K562 (cell line): ENCODE measurements around the gene MUC3A. TPM values are rescaled to one million over a fixed set of nuclear protein-coding genes. Genes with fewer than 3 reads are reported as not detected.
"Not testable (repeated sequence)": the region's sequence is repeated elsewhere in the genome, so short reads cannot be mapped to it uniquely, and the experiment has no call there.

ENCODE experiments used
- ATAC-seq: fragments of 200-7000 bp; cut with Tn5 transposase; 3 replicates; pipeline ENCODE4 v1.9.1; 2020; ENCODE audit warnings: moderate library complexity
- BruUV-seq: library from RNA; stranded (reverse); fragments of 400-500 nt; replicated peaks from 2 replicates; lab custom pipeline; 2021; lab: Mats Ljungman, UMichigan
- CTCF ChIA-PET: fragments of 300-600 bp; formaldehyde crosslinking; extraction: SDS; loops from one replicate; lab custom pipeline; 2021; ENCODE audit warnings: low intra/inter-chr PET ratio; lab: Yijun Ruan, JAX
- POLR2A ChIA-PET: fragments of 300-600, 350-650 bp; sonication (Branson Sonifier 250); formaldehyde crosslinking; extraction: SDS; loops from one replicate; lab custom pipeline; 2021; ENCODE audit warnings: antibody characterized with exemption, inconsistent platforms; lab: Yijun Ruan, JAX
- DNase-seq, 4 experiments: peaks; one replicate each; pipeline versions ENCODE4 v3.0.0 to v3.0.0-alpha.2; 2011 to 2018; ENCODE audit warnings: low spot score in 3 of 4, mixed read lengths in 3 of 4; ENCODE audit errors: extremely low read depth in 1 of 4
- FAIRE-seq: peaks from 2 replicates; lab custom pipeline; 2011; peaks lifted over from hg19 to GRCh38; lab: Jason Lieb, UNC
- H2AFZ ChIP-seq: 2 replicates; pipeline ENCODE4 v1.6.0; 2011; ENCODE audit warnings: low read depth, low read length, control low read depth, inconsistent platforms
- H3K27ac ChIP-seq: fragments of 200-600 bp; 3 replicates; pipeline ENCODE4 v1.8.0; 2011; ENCODE audit warnings: low read depth, mild to moderate bottlenecking, control low read depth, inconsistent platforms, low read length, moderate library complexity, mixed read lengths; ENCODE audit errors: extremely low read depth
- H3K27me3 ChIP-seq, 2 experiments: fragments of 300-600 bp in 1 of 2; 2 replicates in 1 of 2; 3 replicates in 1 of 2; pipeline versions ENCODE4 v1.6.0 to v1.8.0; 2011; ENCODE audit warnings: inconsistent platforms in 2 of 2, low read length in 2 of 2, mild to moderate bottlenecking in 1 of 2, mixed read lengths in 1 of 2, moderate library complexity in 1 of 2; ENCODE audit not compliant: control insufficient read depth in 2 of 2, insufficient read depth in 2 of 2
- H3K36me3 ChIP-seq: fragments of 300-600 bp; 3 replicates; pipeline ENCODE4 v1.8.0; 2011; ENCODE audit warnings: mild to moderate bottlenecking, low read length, inconsistent platforms; ENCODE audit not compliant: control insufficient read depth, insufficient read depth
- H3K4me1 ChIP-seq, 2 experiments: fragments of 200-600 bp in 1 of 2; replicated peaks in 1 of 2; 2 replicates in 1 of 2; 3 replicates in 1 of 2; pipeline versions ENCODE4 v1.5.1 to v1.8.0; 2011; ENCODE audit warnings: inconsistent platforms in 2 of 2, low read length in 2 of 2, mild to moderate bottlenecking in 1 of 2, mixed read lengths in 1 of 2, moderate library complexity in 1 of 2; ENCODE audit not compliant: control insufficient read depth in 2 of 2, insufficient read depth in 2 of 2
- H3K4me2 ChIP-seq: 2 replicates; pipeline ENCODE4 v1.6.1; 2011; ENCODE audit warnings: low read length, control low read depth, inconsistent platforms, mixed read lengths; ENCODE audit not compliant: insufficient read depth
- H3K4me3 ChIP-seq: fragments of 200-600 bp; sonication (generic), shearing (Covaris generic); 2 replicates; pipeline ENCODE4 v1.5.1; 2016; ENCODE audit warnings: control low read depth, inconsistent platforms
- H3K79me2 ChIP-seq: fragments of 200-600 bp; 3 replicates; pipeline ENCODE4 v1.8.0; 2011; ENCODE audit warnings: low read length, inconsistent platforms; ENCODE audit not compliant: control insufficient read depth, insufficient read depth
- H3K9ac ChIP-seq, 2 experiments: 2 replicates each; pipeline versions ENCODE4 v1.6.0 to v1.6.1; 2011; ENCODE audit warnings: low read depth in 2 of 2, low read length in 2 of 2, control low read depth in 1 of 2, inconsistent platforms in 1 of 2, mild to moderate bottlenecking in 1 of 2, mixed read lengths in 1 of 2; ENCODE audit not compliant: insufficient read depth in 1 of 2
- H3K9me1 ChIP-seq: one replicate; pipeline ENCODE4 v1.6.0; 2011; ENCODE audit warnings: inconsistent platforms, mild to moderate bottlenecking, low read length, moderate library complexity; ENCODE audit not compliant: control insufficient read depth, insufficient read depth
- H3K9me3 ChIP-seq: replicated peaks from 2 replicates; pipeline ENCODE4 v1.5.1; 2011; ENCODE audit warnings: low read depth, low read length, inconsistent platforms; ENCODE audit not compliant: control insufficient read depth, insufficient read depth
- H4K20me1 ChIP-seq: replicated peaks from 2 replicates; pipeline ENCODE4 v1.6.1; 2011; ENCODE audit warnings: low read length, inconsistent platforms, mixed read lengths; ENCODE audit not compliant: control insufficient read depth, insufficient read depth
- CEBPB ChIP-seq: fragments of 450-650 bp; IDR thresholded peaks from 2 replicates; pipeline ENCODE4 v1.6.1; 2016; ENCODE audit warnings: missing genetic modification characterization, missing compliant biosample characterization
- ZNF512 ChIP-seq: IDR thresholded peaks from 2 replicates; pipeline ENCODE4 v1.6.1; 2016; ENCODE audit warnings: missing genetic modification characterization, missing compliant biosample characterization
- WGBS: fragments of 100-300 bp; shearing (Covaris generic); methylation state at CpG from one replicate; pipeline ENCODE4 v1.1.6; 2016; ENCODE audit warnings: low coverage, mixed read lengths; ENCODE audit not compliant: insufficient coverage; ENCODE audit errors: missing lambda C conversion rate; 5-methylcytosine and 5-hydroxymethylcytosine counted together
- in situ Hi-C: fragments of 300-500 bp; cut with MboI; formaldehyde crosslinking; loops from 4 replicates; pipeline ENCODE4 v1.15.0; 2018; ENCODE audit warnings: inconsistent platforms, mixed read lengths
- intact Hi-C: fragments of 100-400 bp; cut with micrococcal nuclease; formaldehyde crosslinking; loops from 2 replicates; pipeline ENCODE4 v1.14.2; 2022
- polyA plus RNA-seq, 8 experiments: library from polyadenylated mRNA; depleted of rRNA in 4 of 8; stranded (reverse) in 5 of 8; unstranded in 3 of 8; fragments of >200 nt; fragmentation: Nextera tagmentation in 2 of 8; fragmentation: Illumina TruSeq in 1 of 8; extraction: Ambion mirVana in 2 of 8; extraction: Trizol in 1 of 8; gene quantifications; 2 replicates each; pipeline versions ENCODE4 v1.2.1 to v1.2.3, GENCODE V29; 2011 to 2014; ENCODE audit warnings: inconsistent platforms in 1 of 8, missing spikeins in 1 of 8
- total RNA-seq, 7 experiments: library from RNA; depleted of rRNA in 6 of 7; stranded (reverse); fragments of >200 nt in 6 of 7; fragmentation: Illumina TruSeq in 2 of 7; extraction: Trizol in 2 of 7; gene quantifications; 2 replicates each; pipeline versions ENCODE4 v1.2.1 to v1.2.3, GENCODE V29; 2011 to 2021; ENCODE audit warnings: low replicate concordance in 1 of 7

MUC3A gene
- total and polyA plus RNA-seq, 9 of the 15 experiments (the other 6 are each of a cell fraction or from before 2014, with no cell fraction given), result 0.06 to 2.2 (median 0.20) TPM; not detected in 1

- H3K27me3 ChIP-seq, FAIRE-seq, H3K36me3 ChIP-seq, BruUV-seq, ATAC-seq, DNase-seq, H4K20me1 ChIP-seq, H3K4me3 ChIP-seq, H3K79me2 ChIP-seq, H3K9ac ChIP-seq, H3K9me3 ChIP-seq, intact Hi-C loops, in situ Hi-C loops, H2AFZ ChIP-seq, H3K4me2 ChIP-seq, H3K27ac ChIP-seq, H3K9me1 ChIP-seq, CTCF ChIA-PET, H3K4me1 ChIP-seq: not testable (repeated sequence)
- peak; percentile 68; the same call in 1 of the 2 replicates for TF ChIP-seq CEBPB
- 0% methylated on average over 2 of the region's 2 CpGs for WGBS
- POLR2A ChIA-PET, result interaction anchor here (0.7 to 1.1 kb wide), 2 partner anchors 9 to 46 kb away, joined by 3 read pairs; no protein-coding TSS in a partner anchor
Measured at GRCh38 chr7:100935381-100935780, 14.0 kb upstream of the MUC3A start.

GRCh38 chr7:100936167-100936566 is 13.2 kb upstream of the MUC3A start:
- H3K9me1 ChIP-seq, BruUV-seq, H3K36me3 ChIP-seq, H3K27me3 ChIP-seq, H3K4me3 ChIP-seq, H2AFZ ChIP-seq, H4K20me1 ChIP-seq, FAIRE-seq, H3K9ac ChIP-seq, H3K9me3 ChIP-seq, ATAC-seq, DNase-seq, H3K4me2 ChIP-seq, intact Hi-C loops: not testable (repeated sequence)
- 5% methylated on average over 5 of the region's 7 CpGs for WGBS
- ChIA-PET CTCF (interaction anchor here (0.6 kb wide), 1 partner anchor 22 kb away, joined by 5 read pairs; no protein-coding TSS in a partner anchor), POLR2A (interaction anchor here (0.6 kb wide), 1 partner anchor 49 kb away, joined by 3 read pairs; no protein-coding TSS in a partner anchor)
- TF ChIP-seq ZNF512 (tag), result peak; percentile 79
- TF ChIP-seq, all 486 proteins: peak for 1; not testable (repeated sequence) for 485
- H3K4me1 ChIP-seq, H3K79me2 ChIP-seq, H3K27ac ChIP-seq, in situ Hi-C loops: not testable (repeated sequence)
